ENCODE results near the gene ADGRV1.
"Not testable (repeated sequence)": the region's sequence is repeated elsewhere in the genome, so short reads cannot be mapped to it uniquely, and the experiment has no call there.

The ADGRV1 gene

DNA sequence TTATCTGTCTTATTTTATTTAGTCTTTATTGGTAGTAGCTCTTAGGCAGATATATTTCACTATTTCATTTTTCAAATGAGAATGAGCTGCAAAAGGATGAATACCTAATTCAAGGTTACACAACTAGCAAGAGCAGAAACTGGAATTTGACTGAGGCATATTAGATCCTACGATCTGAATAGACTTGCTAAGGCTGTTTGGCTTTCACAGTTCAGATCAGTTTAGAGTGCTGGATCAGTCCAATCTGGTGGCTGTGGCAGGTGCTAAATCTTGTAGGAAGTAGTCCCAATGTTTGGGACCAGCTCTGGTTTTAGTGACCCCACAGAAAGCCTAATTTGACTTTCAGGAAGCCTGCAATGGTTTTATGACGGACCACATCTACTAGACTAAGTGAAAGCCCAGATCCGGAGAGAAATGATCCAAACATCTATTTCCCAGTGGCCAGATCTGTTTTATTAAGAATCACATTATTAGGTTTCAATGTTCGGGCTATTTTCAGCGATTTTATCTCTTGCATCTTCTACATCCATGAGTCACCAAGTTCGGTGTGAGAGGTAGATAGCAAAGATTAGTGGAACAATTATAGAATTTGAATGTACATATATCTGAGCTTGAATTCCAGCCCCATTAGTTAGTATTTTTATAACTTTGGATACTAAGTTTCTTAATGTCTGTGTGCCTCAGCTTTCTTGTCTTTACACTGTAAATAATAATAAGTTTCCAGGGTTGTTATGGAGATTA lies 359.5 kb downstream of the ADGRV1 start:
- no peak for DNase-seq (ENCODE audit: extremely low read depth, insufficient read length)
- Histone ChIP-seq H3K4me3 (replicated peaks; ENCODE audit: low read depth, low read length) (no peak overlapping the region), H3K27me3 (replicated peaks; ENCODE audit: control insufficient read depth, insufficient read depth, low read length) (no peaks in the 10 kb centered on the region), H3K36me3 (ENCODE audit: control insufficient read depth, insufficient read depth, low read length) (no peaks in the 10 kb centered on the region)
- TF ChIP-seq, protein P1, sequence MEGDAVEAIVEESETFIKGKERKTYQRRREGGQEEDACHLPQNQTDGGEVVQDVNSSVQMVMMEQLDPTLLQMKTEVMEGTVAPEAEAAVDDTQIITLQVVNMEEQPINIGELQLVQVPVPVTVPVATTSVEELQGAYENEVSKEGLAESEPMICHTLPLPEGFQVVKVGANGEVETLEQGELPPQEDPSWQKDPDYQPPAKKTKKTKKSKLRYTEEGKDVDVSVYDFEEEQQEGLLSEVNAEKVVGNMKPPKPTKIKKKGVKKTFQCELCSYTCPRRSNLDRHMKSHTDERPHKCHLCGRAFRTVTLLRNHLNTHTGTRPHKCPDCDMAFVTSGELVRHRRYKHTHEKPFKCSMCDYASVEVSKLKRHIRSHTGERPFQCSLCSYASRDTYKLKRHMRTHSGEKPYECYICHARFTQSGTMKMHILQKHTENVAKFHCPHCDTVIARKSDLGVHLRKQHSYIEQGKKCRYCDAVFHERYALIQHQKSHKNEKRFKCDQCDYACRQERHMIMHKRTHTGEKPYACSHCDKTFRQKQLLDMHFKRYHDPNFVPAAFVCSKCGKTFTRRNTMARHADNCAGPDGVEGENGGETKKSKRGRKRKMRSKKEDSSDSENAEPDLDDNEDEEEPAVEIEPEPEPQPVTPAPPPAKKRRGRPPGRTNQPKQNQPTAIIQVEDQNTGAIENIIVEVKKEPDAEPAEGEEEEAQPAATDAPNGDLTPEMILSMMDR (IDR thresholded peaks at IDR 0.05; ENCODE audit: insufficient read depth, low read length, poor library complexity, severe bottlenecking), result no peak

- DNase-seq (ENCODE audit: extremely low read depth, insufficient read length), result no peak
- Histone ChIP-seq H3K4me3 (replicated peaks; ENCODE audit: low read depth, low read length) (no peak overlapping the region), H3K36me3 (ENCODE audit: control insufficient read depth, insufficient read depth, low read length) (no peaks in the 10 kb centered on the region), H3K27me3 (replicated peaks; ENCODE audit: control insufficient read depth, insufficient read depth, low read length) (no peaks in the 10 kb centered on the region)
- TF ChIP-seq, protein P1 (IDR thresholded peaks at IDR 0.05; ENCODE audit: insufficient read depth, low read length, poor library complexity, severe bottlenecking), result no peak
These were observed 362.9 kb downstream of the ADGRV1 start for GRCh38 chr5:90921418-90921973.

GRCh38 chr5:90924222-90924621 lies 365.6 kb downstream of the ADGRV1 start:
- not testable (repeated sequence) for DNase-seq (ENCODE audit: extremely low read depth, insufficient read length); H3K4me3 ChIP-seq (replicated peaks; ENCODE audit: low read depth, low read length); H3K27me3 ChIP-seq (replicated peaks; ENCODE audit: control insufficient read depth, insufficient read depth, low read length); H3K36me3 ChIP-seq (ENCODE audit: control insufficient read depth, insufficient read depth, low read length)

DNA sequence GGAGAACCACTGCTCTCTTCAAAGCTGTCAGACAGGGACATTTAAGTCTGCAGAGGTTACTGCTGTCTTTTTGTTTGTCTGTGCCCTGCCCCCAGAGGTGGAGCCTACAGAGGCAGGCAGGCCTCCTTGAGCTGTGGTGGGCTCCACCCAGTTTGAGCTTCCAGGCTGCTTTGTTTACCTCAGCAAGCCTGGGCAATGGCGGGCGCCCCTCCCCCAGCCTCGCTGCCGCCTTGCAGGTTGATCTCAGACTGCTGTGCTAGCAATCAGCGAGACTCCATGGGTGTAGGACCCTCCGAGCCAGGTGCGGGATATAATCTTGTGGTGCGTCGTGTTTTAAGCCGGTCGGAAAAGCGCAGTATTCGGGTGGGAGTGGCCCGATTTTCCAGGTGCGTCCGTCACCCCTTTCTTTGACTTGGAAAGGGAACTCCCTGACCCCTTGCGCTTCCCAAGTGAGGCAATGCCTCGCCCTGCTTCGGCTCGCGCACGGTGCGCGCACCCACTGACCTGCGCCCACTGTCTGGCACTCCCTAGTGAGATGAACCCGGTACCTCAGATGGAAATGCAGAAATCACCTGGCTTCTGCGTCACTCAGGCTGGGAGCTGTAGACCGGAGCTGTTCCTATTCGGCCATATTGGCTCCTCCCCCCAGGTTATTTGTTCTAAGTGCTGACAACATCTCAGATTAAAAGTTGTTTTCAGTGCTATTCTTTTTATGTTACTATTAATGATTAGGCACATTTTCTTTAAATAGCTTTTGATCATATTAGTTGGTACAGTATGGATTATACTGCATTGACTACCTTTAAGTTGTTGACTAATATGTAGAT lies 370.6 kb downstream of the ADGRV1 start:
- DNase-seq (ENCODE audit: extremely low read depth, insufficient read length); H3K27me3 ChIP-seq (replicated peaks; ENCODE audit: control insufficient read depth, insufficient read depth, low read length); H3K4me3 ChIP-seq (replicated peaks; ENCODE audit: low read depth, low read length); H3K36me3 ChIP-seq (ENCODE audit: control insufficient read depth, insufficient read depth, low read length): not testable (repeated sequence)

- no peak for DNase-seq (ENCODE audit: extremely low read depth, insufficient read length)
- H3K27me3 ChIP-seq (replicated peaks; ENCODE audit: control insufficient read depth, insufficient read depth, low read length), result no peaks in the 10 kb centered on the region
- H3K36me3 ChIP-seq (ENCODE audit: control insufficient read depth, insufficient read depth, low read length), result no peaks in the 10 kb centered on the region
- no peak overlapping the region for H3K4me3 ChIP-seq (replicated peaks; ENCODE audit: low read depth, low read length)
- TF ChIP-seq, protein P1 (IDR thresholded peaks at IDR 0.05; ENCODE audit: insufficient read depth, low read length, poor library complexity, severe bottlenecking), result no peak
These were observed 371.5 kb downstream of the ADGRV1 start for GRCh38 chr5:90930062-90930461.

DNA sequence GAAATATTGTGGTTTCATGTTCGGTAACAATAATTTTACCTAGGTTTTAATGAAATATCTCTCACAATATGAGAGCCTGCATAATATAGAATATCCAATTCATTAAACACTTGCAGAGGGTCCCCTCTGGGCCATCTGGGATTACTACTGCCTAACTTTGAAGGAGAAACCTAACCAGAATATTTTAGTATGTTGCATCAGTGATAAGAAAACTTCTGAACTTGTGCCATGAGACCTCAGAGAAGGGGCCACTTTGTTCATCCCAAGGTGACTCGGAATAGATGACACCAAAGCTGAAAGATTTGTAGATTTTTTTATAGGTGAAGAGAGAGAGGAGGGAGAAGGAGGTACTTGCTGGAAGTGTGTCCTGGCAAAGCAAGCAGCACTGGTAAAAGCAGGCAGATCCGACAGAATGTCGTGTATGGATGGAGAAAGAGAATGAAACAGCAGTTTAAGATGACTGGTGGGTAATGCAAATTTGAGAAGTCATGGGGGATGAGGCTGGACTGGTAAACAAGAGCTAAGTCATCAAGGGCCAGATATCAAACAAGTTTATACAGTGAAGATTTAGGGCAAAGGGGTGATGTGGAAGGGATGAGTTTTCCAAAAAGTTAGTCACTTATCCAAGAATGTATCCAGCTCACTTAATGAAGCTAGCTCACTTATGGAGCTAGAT lies 372.3 kb downstream of the ADGRV1 start:
- no peak overlapping the region for H3K4me3 ChIP-seq (replicated peaks; ENCODE audit: low read depth, low read length)

More for the DNA sequence above, 372.3 kb downstream of the ADGRV1 start:
- no peaks in the 10 kb centered on the region for H3K36me3 ChIP-seq (ENCODE audit: control insufficient read depth, insufficient read depth, low read length)
- no peak for DNase-seq (ENCODE audit: extremely low read depth, insufficient read length)
- no peaks in the 10 kb centered on the region for H3K27me3 ChIP-seq (replicated peaks; ENCODE audit: control insufficient read depth, insufficient read depth, low read length)
- TF ChIP-seq, protein P1 (IDR thresholded peaks at IDR 0.05; ENCODE audit: insufficient read depth, low read length, poor library complexity, severe bottlenecking), result no peak

All from GM06990 (cell line).